IMR-90 (cell line): ENCODE measurements around the gene TNN.

Experiments used
- BHLHE40 ChIP-seq: fragments of 150-350 bp; IDR thresholded peaks from 2 replicates; pipeline ENCODE4 v1.6.1; 2016; ENCODE audit warnings: mild to moderate bottlenecking, low read depth, low read length
- CEBPB ChIP-seq: IDR thresholded peaks from 2 replicates; pipeline ENCODE4 v1.6.1; 2012; ENCODE audit warnings: low read depth, low read length, improper control_type of control experiment
- CHD1 ChIP-seq: IDR thresholded peaks from 2 replicates; pipeline ENCODE4 v1.6.1; 2012; ENCODE audit warnings: low read depth, low read length, improper control_type of control experiment
- MAFK ChIP-seq: IDR thresholded peaks from 2 replicates; pipeline ENCODE4 v1.6.1; 2012; ENCODE audit warnings: low read depth, low read length, improper control_type of control experiment
- POLR2A ChIP-seq: IDR thresholded peaks from 2 replicates; pipeline ENCODE4 v1.6.1; 2012; ENCODE audit warnings: mild to moderate bottlenecking, low read depth, low read length
- RFX5 ChIP-seq: IDR thresholded peaks from 2 replicates; pipeline ENCODE4 v1.8.0; 2012; ENCODE audit warnings: low read depth, mild to moderate bottlenecking, low read length, moderate library complexity
- TF ChIP-seq, protein P1 (sequence below): conservative IDR thresholded peaks from 2 replicates; pipeline ENCODE4 v1.5.1; 2012; ENCODE audit warnings: mild to moderate bottlenecking, low read depth, low read length, improper control_type of control experiment
- TF ChIP-seq, protein P2 (sequence below): fragments of 150-350 bp; IDR thresholded peaks from 2 replicates; pipeline ENCODE4 v1.6.1; 2016; ENCODE audit warnings: low read depth, mild to moderate bottlenecking, low read length, moderate library complexity, borderline replicate concordance

- TF ChIP-seq BHLHE40 (no peak), POLR2A (no peak), CEBPB (no peak), CHD1 (no peak), MAFK (no peak), RFX5 (peak; percentile 86)
- TF ChIP-seq, protein P1, sequence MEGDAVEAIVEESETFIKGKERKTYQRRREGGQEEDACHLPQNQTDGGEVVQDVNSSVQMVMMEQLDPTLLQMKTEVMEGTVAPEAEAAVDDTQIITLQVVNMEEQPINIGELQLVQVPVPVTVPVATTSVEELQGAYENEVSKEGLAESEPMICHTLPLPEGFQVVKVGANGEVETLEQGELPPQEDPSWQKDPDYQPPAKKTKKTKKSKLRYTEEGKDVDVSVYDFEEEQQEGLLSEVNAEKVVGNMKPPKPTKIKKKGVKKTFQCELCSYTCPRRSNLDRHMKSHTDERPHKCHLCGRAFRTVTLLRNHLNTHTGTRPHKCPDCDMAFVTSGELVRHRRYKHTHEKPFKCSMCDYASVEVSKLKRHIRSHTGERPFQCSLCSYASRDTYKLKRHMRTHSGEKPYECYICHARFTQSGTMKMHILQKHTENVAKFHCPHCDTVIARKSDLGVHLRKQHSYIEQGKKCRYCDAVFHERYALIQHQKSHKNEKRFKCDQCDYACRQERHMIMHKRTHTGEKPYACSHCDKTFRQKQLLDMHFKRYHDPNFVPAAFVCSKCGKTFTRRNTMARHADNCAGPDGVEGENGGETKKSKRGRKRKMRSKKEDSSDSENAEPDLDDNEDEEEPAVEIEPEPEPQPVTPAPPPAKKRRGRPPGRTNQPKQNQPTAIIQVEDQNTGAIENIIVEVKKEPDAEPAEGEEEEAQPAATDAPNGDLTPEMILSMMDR, result no peak
- TF ChIP-seq, protein P2, sequence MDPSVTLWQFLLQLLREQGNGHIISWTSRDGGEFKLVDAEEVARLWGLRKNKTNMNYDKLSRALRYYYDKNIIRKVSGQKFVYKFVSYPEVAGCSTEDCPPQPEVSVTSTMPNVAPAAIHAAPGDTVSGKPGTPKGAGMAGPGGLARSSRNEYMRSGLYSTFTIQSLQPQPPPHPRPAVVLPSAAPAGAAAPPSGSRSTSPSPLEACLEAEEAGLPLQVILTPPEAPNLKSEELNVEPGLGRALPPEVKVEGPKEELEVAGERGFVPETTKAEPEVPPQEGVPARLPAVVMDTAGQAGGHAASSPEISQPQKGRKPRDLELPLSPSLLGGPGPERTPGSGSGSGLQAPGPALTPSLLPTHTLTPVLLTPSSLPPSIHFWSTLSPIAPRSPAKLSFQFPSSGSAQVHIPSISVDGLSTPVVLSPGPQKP, result no peak
Observed at GRCh38 chr1:175129997-175130648, 62.5 kb downstream of the TNN start.
